ENCODE data around the gene PRDX4.
"Not testable (repeated sequence)": the region's sequence is repeated elsewhere in the genome, so short reads cannot be mapped to it uniquely, and the experiment has no call there.

Gene PRDX4

GRCh38 chrX:23673108-23673507 is 5.8 kb downstream of the PRDX4 start:
- DNase-seq (ENCODE audit: low read depth, low spot score) = no peak

GRCh38 chrX:23676486-23676885 is 9.2 kb downstream of the PRDX4 start:
- DNase-seq (ENCODE audit: low read depth, low spot score) = not testable (repeated sequence)

GRCh38 chrX:23692166-23692565 is 24.9 kb downstream of the PRDX4 start:
- no peak for DNase-seq (ENCODE audit: low read depth, low spot score)

GRCh38 chrX:23694606-23695005 is 27.3 kb downstream of the PRDX4 start:
- peak; percentile 28 for DNase-seq (ENCODE audit: low read depth, low spot score)

GRCh38 chrX:23699636-23700194 is 32.4 kb downstream of the PRDX4 start:
- DNase-seq (ENCODE audit: low read depth, low spot score) = peak; percentile 60

GRCh38 chrX:23704673-23705206 is 37.4 kb downstream of the PRDX4 start:
- DNase-seq (ENCODE audit: low read depth, low spot score) = no peak

GRCh38 chrX:23705235-23705634 is 37.9 kb downstream of the PRDX4 start:
- DNase-seq (ENCODE audit: low read depth, low spot score) = no peak

- no peak for DNase-seq (ENCODE audit: low read depth, low spot score)
Observed at GRCh38 chrX:23720117-23720677, 52.9 kb downstream of the PRDX4 start.

- no peak for DNase-seq (ENCODE audit: low read depth, low spot score)
Observed at GRCh38 chrX:23726191-23726590, 58.9 kb downstream of the PRDX4 start.

- DNase-seq (ENCODE audit: low read depth, low spot score) = no peak
Observed at GRCh38 chrX:23727206-23727605, 59.9 kb downstream of the PRDX4 start.

GRCh38 chrX:23729214-23729613 is 61.9 kb downstream of the PRDX4 start:
- no peak for DNase-seq (ENCODE audit: low read depth, low spot score)

GRCh38 chrX:23731951-23732350 is 64.7 kb downstream of the PRDX4 start:
- DNase-seq (ENCODE audit: low read depth, low spot score) = no peak

GRCh38 chrX:23732704-23733103 is 65.4 kb downstream of the PRDX4 start:
- no peak for DNase-seq (ENCODE audit: low read depth, low spot score)

All from ELF-1 (cell line).